ENCODE data around the gene TMCC3. TPM values are rescaled to one million over a fixed set of nuclear protein-coding genes. Genes with fewer than 3 reads are reported as not detected.

TMCC3 gene
- total and polyA plus RNA-seq, 9 of the 15 experiments (the other 6 are each of a cell fraction or from before 2014, with no cell fraction given) = not detected

DNA sequence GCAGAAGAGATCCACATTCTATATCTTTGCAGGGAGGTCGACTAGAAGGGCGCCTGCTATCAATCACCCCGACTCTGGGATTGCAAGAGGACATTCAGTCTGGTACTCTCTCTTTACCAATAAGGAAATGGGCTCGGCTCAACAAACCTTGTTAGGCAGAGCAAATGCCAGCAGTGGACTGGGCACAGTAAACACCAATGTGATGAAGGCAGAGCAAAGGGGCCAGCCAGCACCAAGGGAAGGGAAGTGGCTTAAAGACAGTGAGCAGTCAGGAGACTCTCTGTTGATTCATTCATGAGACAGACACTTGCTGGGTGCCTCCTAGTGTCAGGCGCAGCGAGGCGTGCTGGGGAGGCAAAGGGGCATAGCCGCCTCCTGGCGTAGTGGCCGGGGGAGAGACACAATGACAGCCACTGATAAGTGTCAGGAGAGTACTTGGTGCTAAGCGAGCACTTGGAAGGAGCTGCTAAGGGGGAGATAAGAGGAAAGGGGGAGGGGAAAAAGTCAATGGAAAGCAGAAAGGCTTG is 34.1 kb downstream of the TMCC3 start (continued):
- no peak for TF ChIP-seq ZNF280A (IDR thresholded peaks at IDR 0.05; ENCODE audit: low read depth, partially characterized antibody)
- no peak for TF ChIP-seq ZNF134 (CRISPR knock-in tag; conservative IDR thresholded peaks at IDR 0.05)
- TF ChIP-seq FOXJ3 (CRISPR knock-in tag; IDR thresholded peaks at IDR 0.05) = no peak
- TF ChIP-seq SREBF2 (CRISPR knock-in tag; IDR thresholded peaks at IDR 0.05) = no peak
- TF ChIP-seq TOE1 (IDR thresholded peaks at IDR 0.05; ENCODE audit: borderline replicate concordance) = peak; percentile 26; the same call in 1 of the 2 replicates
- TF ChIP-seq TOE1 (CRISPR knock-in tag; IDR thresholded peaks at IDR 0.05; ENCODE audit: borderline replicate concordance, low read depth) = no peak
- TF ChIP-seq EZH2 (IDR thresholded peaks at IDR 0.05; ENCODE audit: borderline replicate concordance, low read depth, low read length) = no peak
- TF ChIP-seq KDM5B (IDR thresholded peaks at IDR 0.05; ENCODE audit: insufficient replicate concordance, low read depth, low read length) = no peak
- no peak for TF ChIP-seq PCBP1 (IDR thresholded peaks at IDR 0.05; ENCODE audit: low read depth, low read length, poor library complexity, severe bottlenecking)
- no peak for TF ChIP-seq POLR2A (conservative IDR thresholded peaks at IDR 0.05)
- TF ChIP-seq TCF7 (IDR thresholded peaks at IDR 0.05; ENCODE audit: borderline replicate concordance) = no peak
- TF ChIP-seq STAT5B (CRISPR knock-in tag; IDR thresholded peaks at IDR 0.05) = no peak
- TF ChIP-seq ZNF354B (CRISPR knock-in tag; IDR thresholded peaks at IDR 0.05) = no peak
- no peak for TF ChIP-seq ZNF398 (CRISPR knock-in tag; IDR thresholded peaks at IDR 0.05)
- no peak for TF ChIP-seq NCOA1 (IDR thresholded peaks at IDR 0.05; ENCODE audit: low read depth)
- TF ChIP-seq ESRRA (IDR thresholded peaks at IDR 0.05; ENCODE audit: borderline replicate concordance, low read depth) = no peak
- no peak for TF ChIP-seq SIRT6 (IDR thresholded peaks at IDR 0.05; ENCODE audit: low read depth, low read length)
- no peak for TF ChIP-seq COPS2 (conservative IDR thresholded peaks at IDR 0.05)
- TF ChIP-seq ZNF324 (CRISPR knock-in tag; IDR thresholded peaks at IDR 0.05) = no peak
- TF ChIP-seq PYGO2 (tag; IDR thresholded peaks at IDR 0.05) = no peak
- TF ChIP-seq, protein P1, sequence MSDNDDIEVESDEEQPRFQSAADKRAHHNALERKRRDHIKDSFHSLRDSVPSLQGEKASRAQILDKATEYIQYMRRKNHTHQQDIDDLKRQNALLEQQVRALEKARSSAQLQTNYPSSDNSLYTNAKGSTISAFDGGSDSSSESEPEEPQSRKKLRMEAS (CRISPR knock-in tag; IDR thresholded peaks at IDR 0.05) = no peak
- TF ChIP-seq, protein P2, sequence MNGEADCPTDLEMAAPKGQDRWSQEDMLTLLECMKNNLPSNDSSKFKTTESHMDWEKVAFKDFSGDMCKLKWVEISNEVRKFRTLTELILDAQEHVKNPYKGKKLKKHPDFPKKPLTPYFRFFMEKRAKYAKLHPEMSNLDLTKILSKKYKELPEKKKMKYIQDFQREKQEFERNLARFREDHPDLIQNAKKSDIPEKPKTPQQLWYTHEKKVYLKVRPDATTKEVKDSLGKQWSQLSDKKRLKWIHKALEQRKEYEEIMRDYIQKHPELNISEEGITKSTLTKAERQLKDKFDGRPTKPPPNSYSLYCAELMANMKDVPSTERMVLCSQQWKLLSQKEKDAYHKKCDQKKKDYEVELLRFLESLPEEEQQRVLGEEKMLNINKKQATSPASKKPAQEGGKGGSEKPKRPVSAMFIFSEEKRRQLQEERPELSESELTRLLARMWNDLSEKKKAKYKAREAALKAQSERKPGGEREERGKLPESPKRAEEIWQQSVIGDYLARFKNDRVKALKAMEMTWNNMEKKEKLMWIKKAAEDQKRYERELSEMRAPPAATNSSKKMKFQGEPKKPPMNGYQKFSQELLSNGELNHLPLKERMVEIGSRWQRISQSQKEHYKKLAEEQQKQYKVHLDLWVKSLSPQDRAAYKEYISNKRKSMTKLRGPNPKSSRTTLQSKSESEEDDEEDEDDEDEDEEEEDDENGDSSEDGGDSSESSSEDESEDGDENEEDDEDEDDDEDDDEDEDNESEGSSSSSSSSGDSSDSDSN (IDR thresholded peaks at IDR 0.05; ENCODE audit: borderline replicate concordance in 1 of 2, low read depth in 2 of 2, low read length in 2 of 2) = no peak
- TF ChIP-seq MEF2A (IDR thresholded peaks at IDR 0.05; ENCODE audit: control insufficient read depth, low read depth, low read length) = no peak
- TF ChIP-seq RBM15 (IDR thresholded peaks at IDR 0.05; ENCODE audit: insufficient read depth, low read length) = no peak
- TF ChIP-seq SP1 (CRISPR knock-in tag; IDR thresholded peaks at IDR 0.05) = no peak

Data from K562 (cell line).